GM12878 (cell line): ENCODE data around the gene MOGAT3. TPM values are rescaled to one million over a fixed set of nuclear protein-coding genes. Genes with fewer than 3 reads are reported as not detected.

Experiments
- ATAC-seq: fragments of 200-7000 bp; cut with Tn5 transposase; 3 replicates; pipeline ENCODE4 v1.9.1; 2020; ENCODE audit warnings: mild to moderate bottlenecking, moderate library complexity
- BruUV-seq: library from RNA; stranded (reverse); fragments of 400-500 nt; replicated peaks from 2 replicates; lab custom pipeline; 2021; lab: Mats Ljungman, UMichigan
- CTCF ChIA-PET: fragments of 300-600 bp; sonication (Branson Sonifier 250); formaldehyde crosslinking; extraction: SDS; loops from one replicate; lab custom pipeline; 2021; ENCODE audit warnings: inconsistent platforms; lab: Yijun Ruan, JAX
- POLR2A ChIA-PET: fragments of 350-600 bp; formaldehyde crosslinking; extraction: SDS; loops from one replicate; lab custom pipeline; 2021; ENCODE audit warnings: inconsistent platforms; lab: Charles Lee
- RAD21 ChIA-PET: fragments of 300-600 bp; sonication (Branson Sonifier 250); formaldehyde crosslinking; loops from one replicate; lab custom pipeline; 2023; ENCODE audit warnings: antibody characterized with exemption; ENCODE audit not compliant: unreplicated experiment; lab: Charles Lee
- SMC1A ChIA-PET: fragments of 300-600 bp; sonication (Branson Sonifier 250); formaldehyde crosslinking; loops from one replicate; lab custom pipeline; 2023; ENCODE audit not compliant: unreplicated experiment, uncharacterized antibody; lab: Charles Lee
- DNase-seq: peaks from one replicate; pipeline ENCODE4 v3.0.0-alpha.2; 2011; ENCODE audit warnings: low read depth, low spot score
- FAIRE-seq: peaks from 3 replicates; lab custom pipeline; 2011; peaks lifted over from hg19 to GRCh38; lab: Jason Lieb, UNC
- H2AFZ ChIP-seq: 2 replicates; pipeline ENCODE4 v1.6.0; 2011; ENCODE audit warnings: low read depth, low read length, control low read depth; ENCODE audit not compliant: control insufficient read depth
- H3K27ac ChIP-seq: 2 replicates; pipeline ENCODE4 v1.5.1; 2011; ENCODE audit warnings: control low read depth; ENCODE audit not compliant: control insufficient read depth, insufficient read depth
- H3K27me3 ChIP-seq, 2 experiments: replicated peaks in 1 of 2; 2 replicates each; pipeline versions ENCODE4 v1.6.0 to v1.6.1; 2011; ENCODE audit warnings: low read length in 1 of 2; ENCODE audit not compliant: control insufficient read depth in 2 of 2, insufficient read depth in 2 of 2
- H3K36me3 ChIP-seq, 2 experiments: 2 replicates each; pipeline ENCODE4 v1.5.1; 2011; ENCODE audit warnings: low read length in 1 of 2; ENCODE audit not compliant: control insufficient read depth in 2 of 2, insufficient read depth in 2 of 2
- H3K4me1 ChIP-seq: 2 replicates; pipeline ENCODE4 v1.6.1; 2011; ENCODE audit warnings: mild to moderate bottlenecking, low read length, moderate library complexity, mixed read lengths; ENCODE audit not compliant: control insufficient read depth, insufficient read depth
- H3K4me2 ChIP-seq: 2 replicates; pipeline ENCODE4 v1.6.0; 2011; ENCODE audit warnings: control low read depth; ENCODE audit not compliant: control insufficient read depth, insufficient read depth
- H3K4me3 ChIP-seq: fragments of 200-600 bp; sonication (generic); 2 replicates; pipeline ENCODE4 v1.5.1; 2016
- H3K79me2 ChIP-seq: 2 replicates; pipeline ENCODE4 v1.6.0; 2011; ENCODE audit warnings: low read length; ENCODE audit not compliant: control insufficient read depth, insufficient read depth
- H3K9ac ChIP-seq: 2 replicates; pipeline ENCODE4 v1.8.0; 2011; ENCODE audit warnings: low read length, control low read depth, mixed read lengths; ENCODE audit not compliant: control insufficient read depth, insufficient read depth
- H3K9me3 ChIP-seq: replicated peaks from 3 replicates; pipeline ENCODE4 v1.5.1; 2011; ENCODE audit warnings: mild to moderate bottlenecking, low read length; ENCODE audit not compliant: control insufficient read depth, insufficient read depth
- H4K20me1 ChIP-seq: 2 replicates; pipeline ENCODE4 v1.6.0; 2011; ENCODE audit not compliant: control insufficient read depth, insufficient read depth
- CREM ChIP-seq: IDR thresholded peaks from 2 replicates; pipeline ENCODE4 v1.6.1; 2014; ENCODE audit warnings: antibody characterized with exemption, low read depth
- EP300 ChIP-seq, 2 experiments: fragments of 150-350 bp in 1 of 2; IDR thresholded peaks; 2 replicates each; pipeline ENCODE4 v1.6.1; 2011 to 2012; ENCODE audit warnings: low read depth in 2 of 2, low read length in 2 of 2, borderline replicate concordance in 1 of 2, improper control_type of control experiment in 1 of 2, inconsistent platforms in 1 of 2; ENCODE audit not compliant: control insufficient read depth in 1 of 2
- JUND ChIP-seq: IDR thresholded peaks from 2 replicates; pipeline ENCODE4 v1.6.1; 2012; ENCODE audit warnings: low read depth, mild to moderate bottlenecking, low read length, improper control_type of control experiment, moderate library complexity
- SP1 ChIP-seq: IDR thresholded peaks from one replicate; pipeline ENCODE4 v1.6.1; 2011; ENCODE audit warnings: low read depth, low read length
- SREBF2 ChIP-seq: IDR thresholded peaks from 2 replicates; pipeline ENCODE4 v1.6.1; 2012; ENCODE audit warnings: mild to moderate bottlenecking, low read length
- STAT3 ChIP-seq: IDR thresholded peaks from 2 replicates; pipeline ENCODE4 v1.6.1; 2011; ENCODE audit warnings: low read depth, low read length, improper control_type of control experiment
- YBX1 ChIP-seq: fragments of 450-650 bp; IDR thresholded peaks from 2 replicates; pipeline ENCODE4 v1.6.1; 2016; ENCODE audit warnings: antibody characterized with exemption
- ZNF217 ChIP-seq: fragments of 450-650 bp; IDR thresholded peaks from 2 replicates; pipeline ENCODE4 v1.6.1; 2017; ENCODE audit warnings: antibody characterized with exemption, mild to moderate bottlenecking
- ZNF24 ChIP-seq: fragments of 450-650 bp; IDR thresholded peaks from 2 replicates; pipeline ENCODE4 v1.6.1; 2017; ENCODE audit warnings: antibody characterized with exemption, mild to moderate bottlenecking
- WGBS: methylation state at CpG from one replicate; pipeline ENCODE4 v1.1.6; 2016; ENCODE audit warnings: low lambda C conversion rate; ENCODE audit not compliant: insufficient replicate concordance, insufficient coverage; ENCODE audit errors: missing lambda C conversion rate; 5-methylcytosine and 5-hydroxymethylcytosine counted together
- in situ Hi-C: fragments of 300-500 bp; cut with MboI; formaldehyde crosslinking; loops from 9 replicates; pipeline ENCODE4 v1.14.3; 2018; ENCODE audit warnings: mixed read lengths
- intact Hi-C: fragments of 100-400 bp; cut with micrococcal nuclease; formaldehyde crosslinking; loops from one replicate; pipeline ENCODE4 v1.14.2; 2022; ENCODE audit not compliant: unreplicated experiment
- polyA plus RNA-seq, 11 experiments: library from polyadenylated mRNA; depleted of rRNA in 4 of 11; unstranded in 6 of 11; stranded (reverse) in 5 of 11; fragments of >200 nt; fragmentation: Nextera tagmentation in 4 of 11; fragmentation: Illumina TruSeq in 1 of 11; extraction: Ambion mirVana in 4 of 11; extraction: Trizol in 1 of 11; gene quantifications; 1 replicate in 1 of 11; 2 replicates in 10 of 11; pipeline versions ENCODE4 v1.2.1 to v1.2.3, GENCODE V29; 2011 to 2016; ENCODE audit warnings: inconsistent platforms in 2 of 11, missing spikeins in 2 of 11, low read depth in 1 of 11
- total RNA-seq, 4 experiments: library from RNA; depleted of rRNA in 3 of 4; stranded (reverse); fragments of >200 nt in 3 of 4; fragmentation: Illumina TruSeq in 1 of 4; extraction: Trizol in 1 of 4; gene quantifications; 2 replicates each; pipeline versions ENCODE4 v1.2.1 to v1.2.3, GENCODE V29; 2013 to 2021
- TF ChIP-seq, protein P1 (sequence below): fragments of 450-650 bp; IDR thresholded peaks from 2 replicates; pipeline ENCODE4 v1.6.1; 2016; ENCODE audit warnings: mild to moderate bottlenecking
- TF ChIP-seq, protein P2 (sequence below): fragments of 450-650 bp; IDR thresholded peaks from 2 replicates; pipeline ENCODE4 v1.6.1; 2017; ENCODE audit warnings: antibody characterized with exemption, mild to moderate bottlenecking, moderate library complexity
- TF ChIP-seq, protein P3 (sequence below): fragments of 450-650 bp; formaldehyde crosslinking; IDR thresholded peaks from 2 replicates; pipeline ENCODE4 v1.4.0; 2022; ENCODE audit warnings: mild to moderate bottlenecking, moderate library complexity

The MOGAT3 gene
- total and polyA plus RNA-seq, 10 of the 15 experiments (the other 5 are each of a cell fraction or from before 2014, with no cell fraction given), result 0.11 TPM; not detected in 9

DNA sequence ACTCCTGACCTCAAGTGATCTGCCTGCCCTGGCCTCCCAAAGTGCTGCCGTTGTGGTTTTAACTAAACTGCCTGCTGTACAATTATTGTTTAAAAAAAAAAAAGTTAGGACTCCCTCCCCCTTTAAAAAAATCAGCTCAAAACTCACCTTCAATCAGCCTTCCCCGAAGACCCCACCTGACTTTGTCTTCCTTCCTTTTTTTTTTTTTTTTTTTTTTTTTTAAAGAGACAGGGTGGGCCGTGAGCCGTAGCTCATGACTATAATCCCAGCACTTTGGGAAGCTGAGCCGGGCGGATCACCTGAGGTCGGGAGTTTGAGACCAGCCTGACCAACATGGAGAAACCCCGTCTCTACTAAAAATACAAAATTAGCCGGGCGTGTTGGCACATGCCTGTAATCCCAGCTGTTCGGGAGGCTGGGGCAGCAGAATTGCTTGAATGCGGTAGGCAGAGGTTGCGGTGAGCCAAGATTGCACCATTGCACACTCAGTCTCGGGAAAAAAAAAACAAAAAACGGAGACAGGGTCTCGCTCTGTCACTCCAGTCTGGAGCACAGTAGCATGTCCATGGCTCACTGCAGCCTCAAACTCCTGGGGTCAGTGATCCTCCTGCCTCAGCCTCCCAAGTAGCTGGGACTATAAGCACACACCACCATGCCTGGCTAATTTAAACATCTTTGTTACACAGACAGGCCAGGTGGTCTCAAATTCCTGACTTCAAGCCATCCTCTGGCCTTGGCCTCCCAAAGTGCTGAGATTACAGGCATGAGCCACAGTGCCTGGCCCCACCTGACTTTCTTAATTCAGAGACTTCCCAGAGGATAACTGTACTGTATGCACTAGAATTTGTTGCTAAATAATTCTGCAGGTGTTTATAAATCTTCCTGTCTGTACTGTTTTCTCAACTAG lies 40.9 kb upstream of the MOGAT3 start:
- H3K79me2 ChIP-seq, result peaks cover 22% of the 10 kb centered on the region
- no peak overlapping the region for H2AFZ ChIP-seq
- FAIRE-seq, result no peak
- H3K27ac ChIP-seq, result no peak overlapping the region
- TF ChIP-seq SREBF2, result no peak
- TF ChIP-seq, protein P1, sequence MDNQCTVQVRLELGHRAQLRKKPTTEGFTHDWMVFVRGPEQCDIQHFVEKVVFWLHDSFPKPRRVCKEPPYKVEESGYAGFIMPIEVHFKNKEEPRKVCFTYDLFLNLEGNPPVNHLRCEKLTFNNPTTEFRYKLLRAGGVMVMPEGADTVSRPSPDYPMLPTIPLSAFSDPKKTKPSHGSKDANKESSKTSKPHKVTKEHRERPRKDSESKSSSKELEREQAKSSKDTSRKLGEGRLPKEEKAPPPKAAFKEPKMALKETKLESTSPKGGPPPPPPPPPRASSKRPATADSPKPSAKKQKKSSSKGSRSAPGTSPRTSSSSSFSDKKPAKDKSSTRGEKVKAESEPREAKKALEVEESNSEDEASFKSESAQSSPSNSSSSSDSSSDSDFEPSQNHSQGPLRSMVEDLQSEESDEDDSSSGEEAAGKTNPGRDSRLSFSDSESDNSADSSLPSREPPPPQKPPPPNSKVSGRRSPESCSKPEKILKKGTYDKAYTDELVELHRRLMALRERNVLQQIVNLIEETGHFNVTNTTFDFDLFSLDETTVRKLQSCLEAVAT, result no peak
- TF ChIP-seq CREM, result no peak
- no peak for TF ChIP-seq SP1
- no peak for TF ChIP-seq YBX1
- TF ChIP-seq JUND, result no peak
- TF ChIP-seq, protein P2, sequence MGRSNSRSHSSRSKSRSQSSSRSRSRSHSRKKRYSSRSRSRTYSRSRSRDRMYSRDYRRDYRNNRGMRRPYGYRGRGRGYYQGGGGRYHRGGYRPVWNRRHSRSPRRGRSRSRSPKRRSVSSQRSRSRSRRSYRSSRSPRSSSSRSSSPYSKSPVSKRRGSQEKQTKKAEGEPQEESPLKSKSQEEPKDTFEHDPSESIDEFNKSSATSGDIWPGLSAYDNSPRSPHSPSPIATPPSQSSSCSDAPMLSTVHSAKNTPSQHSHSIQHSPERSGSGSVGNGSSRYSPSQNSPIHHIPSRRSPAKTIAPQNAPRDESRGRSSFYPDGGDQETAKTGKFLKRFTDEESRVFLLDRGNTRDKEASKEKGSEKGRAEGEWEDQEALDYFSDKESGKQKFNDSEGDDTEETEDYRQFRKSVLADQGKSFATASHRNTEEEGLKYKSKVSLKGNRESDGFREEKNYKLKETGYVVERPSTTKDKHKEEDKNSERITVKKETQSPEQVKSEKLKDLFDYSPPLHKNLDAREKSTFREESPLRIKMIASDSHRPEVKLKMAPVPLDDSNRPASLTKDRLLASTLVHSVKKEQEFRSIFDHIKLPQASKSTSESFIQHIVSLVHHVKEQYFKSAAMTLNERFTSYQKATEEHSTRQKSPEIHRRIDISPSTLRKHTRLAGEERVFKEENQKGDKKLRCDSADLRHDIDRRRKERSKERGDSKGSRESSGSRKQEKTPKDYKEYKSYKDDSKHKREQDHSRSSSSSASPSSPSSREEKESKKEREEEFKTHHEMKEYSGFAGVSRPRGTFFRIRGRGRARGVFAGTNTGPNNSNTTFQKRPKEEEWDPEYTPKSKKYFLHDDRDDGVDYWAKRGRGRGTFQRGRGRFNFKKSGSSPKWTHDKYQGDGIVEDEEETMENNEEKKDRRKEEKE, result no peak
- TF ChIP-seq, protein P3, sequence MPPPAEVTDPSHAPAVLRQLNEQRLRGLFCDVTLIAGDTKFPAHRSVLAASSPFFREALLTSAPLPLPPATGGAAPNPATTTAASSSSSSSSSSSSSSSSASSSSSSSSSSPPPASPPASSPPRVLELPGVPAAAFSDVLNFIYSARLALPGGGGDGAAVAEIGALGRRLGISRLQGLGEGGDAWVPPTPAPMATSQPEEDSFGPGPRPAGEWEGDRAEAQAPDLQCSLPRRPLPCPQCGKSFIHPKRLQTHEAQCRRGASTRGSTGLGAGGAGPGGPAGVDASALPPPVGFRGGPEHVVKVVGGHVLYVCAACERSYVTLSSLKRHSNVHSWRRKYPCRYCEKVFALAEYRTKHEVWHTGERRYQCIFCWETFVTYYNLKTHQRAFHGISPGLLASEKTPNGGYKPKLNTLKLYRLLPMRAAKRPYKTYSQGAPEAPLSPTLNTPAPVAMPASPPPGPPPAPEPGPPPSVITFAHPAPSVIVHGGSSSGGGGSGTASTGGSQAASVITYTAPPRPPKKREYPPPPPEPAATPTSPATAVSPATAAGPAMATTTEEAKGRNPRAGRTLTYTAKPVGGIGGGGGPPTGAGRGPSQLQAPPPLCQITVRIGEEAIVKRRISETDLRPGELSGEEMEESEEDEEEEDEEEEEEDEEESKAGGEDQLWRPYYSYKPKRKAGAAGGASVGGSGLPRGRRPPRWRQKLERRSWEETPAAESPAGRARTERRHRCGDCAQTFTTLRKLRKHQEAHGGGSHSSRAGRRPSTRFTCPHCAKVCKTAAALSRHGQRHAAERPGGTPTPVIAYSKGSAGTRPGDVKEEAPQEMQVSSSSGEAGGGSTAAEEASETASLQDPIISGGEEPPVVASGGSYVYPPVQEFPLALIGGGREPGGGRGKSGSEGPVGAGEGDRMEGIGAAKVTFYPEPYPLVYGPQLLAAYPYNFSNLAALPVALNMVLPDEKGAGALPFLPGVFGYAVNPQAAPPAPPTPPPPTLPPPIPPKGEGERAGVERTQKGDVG (CRISPR knock-in tag), result no peak
- no peak for TF ChIP-seq ZNF217
- no peak for TF ChIP-seq EP300 (IDR thresholded peaks at IDR 0.05; ENCODE audit: borderline replicate concordance in 1 of 2, control insufficient read depth in 1 of 2, low read depth in 2 of 2, low read length in 2 of 2)
- no peak for TF ChIP-seq STAT3
- no peak for TF ChIP-seq ZNF24
- no TSS peak for BruUV-seq
- no peaks in the 10 kb centered on the region for H3K9me3 ChIP-seq
- no peak overlapping the region for H3K4me3 ChIP-seq
- H4K20me1 ChIP-seq, result no peaks in the 10 kb centered on the region
- ChIA-PET SMC1A (interaction anchor here (1.4 kb wide), 1 partner anchor 24 kb away, joined by 3 read pairs; the partner anchor contains the start of gene ZNHIT1), POLR2A (interaction anchor here (0.6 to 1.1 kb wide), 2 partner anchors 41 to 518 kb away, joined by 3 to 4 read pairs; no protein-coding TSS in a partner anchor), CTCF (interaction anchor here (0.6 to 5.3 kb wide), 3 partner anchors 24 to 232 kb away, joined by 3 to 74 read pairs (median 4); partner anchors contain the start of gene ZNHIT1), RAD21 (interaction anchor here (0.6 to 5.0 kb wide), 5 partner anchors 24 to 98 kb away, joined by 3 to 37 read pairs (median 4); partner anchors contain the start of genes PLOD3 and ZNHIT1)
- intact Hi-C loops, result no loop called here
- H3K4me1 ChIP-seq, result peaks cover 6% of the 10 kb centered on the region
- no peak for DNase-seq
- peaks cover 7 to 11% of the 10 kb centered on the region in 2 experiments; a peak in 3 of 4 replicates for H3K36me3 ChIP-seq
- H3K27me3 ChIP-seq, result no peaks in the 10 kb centered on the region
- H3K9ac ChIP-seq, result no peak overlapping the region
- 89% methylated on average over 14 of the region's 16 CpGs for WGBS
- in situ Hi-C loops, result no loop called here
- no peak overlapping the region for H3K4me2 ChIP-seq
- ATAC-seq, result no peak
